Natural killer cell treated with Interleukin-12 subunit alpha and Interleukin-12 subunit beta and Interleukin-15 and Interleukin-18, amount 100 ng/mL, for 72 hours (primary cell): ENCODE measurements around the gene IGF2R. TPM values are rescaled to one million over a fixed set of nuclear protein-coding genes. Genes with fewer than 3 reads are reported as not detected.
A peak's percentile ranks its signal among the peaks of the same experiment; 100 is the strongest.

Source experiments
- ATAC-seq, 2 donors: fragments of 150-1000 bp; cut with Tn5 transposase in 1 of 2; sonication (Bioruptor Pico), chemical (Tn5 transposase) in 1 of 2; 2 replicates each; pipeline ENCODE4 v1.10.0; 2021
- DNase-seq: peaks from one replicate; pipeline ENCODE4 v3.0.0; 2022; ENCODE audit warnings: low spot score
- H3K27ac Mint-ChIP-seq, 2 donors: 1 replicate in 1 of 2; 2 replicates in 1 of 2; pipeline ENCODE4 v1.8.0; 2022; ENCODE audit warnings: mixed read lengths in 2 of 2, mild to moderate bottlenecking in 1 of 2, moderate library complexity in 1 of 2
- H3K27me3 Mint-ChIP-seq, 2 donors: 1 replicate in 1 of 2; 2 replicates in 1 of 2; pipeline ENCODE4 v1.8.0; 2022; ENCODE audit warnings: mixed read lengths in 2 of 2
- H3K36me3 Mint-ChIP-seq: one replicate; pipeline ENCODE4 v1.8.0; 2022; ENCODE audit warnings: mixed read lengths
- H3K4me1 Mint-ChIP-seq, 2 donors: 1 replicate in 1 of 2; 2 replicates in 1 of 2; pipeline ENCODE4 v1.8.0; 2022; ENCODE audit warnings: low read depth in 2 of 2, mixed read lengths in 2 of 2, mild to moderate bottlenecking in 1 of 2
- H3K4me3 Mint-ChIP-seq: one replicate; pipeline ENCODE4 v1.8.0; 2022; ENCODE audit warnings: mixed read lengths
- H3K9me3 Mint-ChIP-seq: 2 replicates; pipeline ENCODE4 v1.8.0; 2022; ENCODE audit warnings: mixed read lengths
- total RNA-seq, 2 donors: library from RNA; stranded (reverse); gene quantifications; one replicate each; pipeline ENCODE4 v1.2.3, GENCODE V29; 2022

IGF2R gene
- total RNA-seq, 2 donors from 2014 or later = 290 to 377 TPM

DNA sequence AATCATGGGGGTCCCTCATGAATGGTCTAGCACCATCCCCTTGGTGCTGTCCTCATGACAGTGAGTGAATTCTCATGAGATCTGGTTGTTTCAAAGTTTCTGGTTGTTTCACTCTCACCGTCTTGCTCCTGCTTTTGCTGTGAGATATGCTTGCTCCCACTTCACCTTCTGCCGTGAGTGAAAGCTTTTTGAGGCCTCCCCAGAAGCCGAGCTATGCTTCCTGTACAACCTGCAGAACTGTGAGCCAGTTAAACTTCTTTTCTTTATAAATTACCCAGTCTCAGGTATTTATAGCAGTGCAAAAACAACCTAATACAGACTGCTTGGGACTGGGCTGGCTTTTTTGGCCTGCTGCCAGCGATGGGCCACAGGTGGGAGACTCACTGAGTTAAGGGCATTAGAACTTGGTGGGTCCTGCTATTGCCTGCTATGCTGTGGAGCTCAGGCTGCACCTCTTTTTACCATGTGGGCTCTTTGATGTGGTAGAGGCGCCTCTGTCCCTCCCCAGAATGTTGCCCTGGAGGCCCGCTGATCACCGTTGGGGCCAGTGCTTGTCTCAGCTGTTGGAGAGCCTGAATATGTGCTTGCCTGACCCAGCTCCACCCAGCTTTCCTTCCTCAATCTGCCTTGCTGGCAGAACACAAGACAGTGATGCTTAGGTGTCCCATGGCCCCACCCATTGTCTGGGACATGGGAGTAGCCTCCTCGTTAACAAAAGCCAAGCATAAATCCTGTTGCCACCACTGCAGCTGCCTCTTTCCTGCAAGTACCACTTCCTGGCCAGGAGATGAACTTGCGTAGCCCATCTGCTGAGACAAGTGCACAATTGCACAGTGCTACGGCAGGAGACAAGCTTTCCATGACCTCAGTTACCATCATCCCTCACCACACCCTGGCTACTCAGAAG is 47.1 kb downstream of the IGF2R start:
- DNase-seq = peak; percentile 74
- peaks cover 77 to 89% of the 10 kb centered on the region in 2 donors for H3K4me1 Mint-ChIP-seq
- no peaks in the 10 kb centered on the region for H3K27me3 Mint-ChIP-seq
- peak; percentile 89 to 90 for ATAC-seq
- H3K9me3 Mint-ChIP-seq = no peaks in the 10 kb centered on the region
- H3K4me3 Mint-ChIP-seq = peak overlapping the region; percentile 78
- peak overlapping the region; percentile 87 to 88 for H3K27ac Mint-ChIP-seq
- peaks cover 65% of the 10 kb centered on the region for H3K36me3 Mint-ChIP-seq

DNA sequence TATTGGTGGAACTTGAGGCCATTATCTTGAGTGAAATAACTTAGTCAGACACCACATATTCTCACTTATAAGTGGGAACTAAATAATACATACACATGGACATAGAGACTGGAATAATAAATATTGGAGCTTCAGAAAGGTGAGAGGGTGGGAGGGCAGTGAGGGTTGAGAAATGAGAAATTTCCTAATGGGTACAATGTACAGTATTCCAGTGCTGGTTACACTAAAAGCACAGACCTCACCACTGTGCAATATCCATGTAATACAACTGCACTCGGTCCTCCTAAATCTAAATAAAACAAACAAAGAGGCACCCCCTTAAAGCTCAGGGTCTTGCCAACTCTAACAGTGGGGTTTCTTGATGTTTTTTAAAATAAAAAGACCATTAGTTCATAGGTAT is 53.2 kb downstream of the IGF2R start:
- Mint-ChIP-seq H3K4me3 (no peak overlapping the region), H3K9me3 (no peaks in the 10 kb centered on the region), H3K27me3 (no peaks in the 10 kb centered on the region), H3K4me1 (peaks cover 40 to 47% of the 10 kb centered on the region in 2 donors), H3K36me3 (peaks cover 33% of the 10 kb centered on the region), H3K27ac (no peak overlapping the region)
- no peak for ATAC-seq
- DNase-seq = no peak

DNA sequence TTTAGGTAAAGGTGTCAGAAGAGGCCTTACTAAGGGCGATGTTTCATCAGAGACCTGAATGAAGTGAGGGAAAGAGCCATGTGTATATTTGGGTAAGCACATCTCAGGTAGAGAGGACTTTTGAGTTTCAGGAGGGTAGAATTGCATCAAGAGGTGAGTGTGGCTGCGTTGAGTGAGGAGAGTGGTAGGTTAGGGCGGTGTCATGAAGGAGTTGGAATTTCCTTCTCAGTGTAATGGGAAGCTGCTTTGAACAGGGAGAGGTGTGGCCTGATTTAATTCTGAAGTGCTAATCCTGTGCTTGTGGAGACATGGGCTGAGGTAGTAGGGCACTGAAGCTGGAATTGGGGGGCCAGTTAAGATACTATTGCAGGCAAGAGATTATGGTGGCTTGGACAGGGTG is 53.9 kb downstream of the IGF2R start:
- Mint-ChIP-seq H3K4me1 (peaks cover 38 to 44% of the 10 kb centered on the region in 2 donors), H3K4me3 (no peak overlapping the region), H3K27me3 (no peaks in the 10 kb centered on the region), H3K9me3 (no peaks in the 10 kb centered on the region), H3K36me3 (peaks cover 29% of the 10 kb centered on the region), H3K27ac (no peak overlapping the region)
- ATAC-seq = no peak
- DNase-seq = no peak

DNA sequence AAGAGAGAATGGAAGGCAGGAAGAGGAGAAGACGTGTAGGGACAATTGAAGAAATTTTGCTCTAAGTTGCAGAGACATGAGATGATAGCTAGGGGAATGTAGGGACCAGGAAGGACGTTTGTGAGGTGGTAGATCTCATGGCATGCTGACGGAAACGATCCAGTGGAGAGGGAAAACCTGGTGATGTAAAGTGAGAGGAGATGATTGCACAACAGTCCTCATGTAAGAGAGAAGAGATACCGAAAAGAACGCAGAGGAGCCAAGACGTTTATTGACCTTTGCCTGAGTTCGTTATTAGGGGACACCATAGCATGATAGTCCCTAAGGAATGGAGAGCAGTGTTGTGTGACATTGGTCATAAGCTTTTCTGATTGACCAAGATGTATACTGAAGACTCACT is 55.3 kb downstream of the IGF2R start:
- H3K27me3 Mint-ChIP-seq = no peaks in the 10 kb centered on the region
- H3K27ac Mint-ChIP-seq = no peak overlapping the region
- DNase-seq (no peak), ATAC-seq (no peak)
- no peak overlapping the region for H3K4me3 Mint-ChIP-seq
- peaks cover 24% of the 10 kb centered on the region for H3K36me3 Mint-ChIP-seq
- H3K4me1 Mint-ChIP-seq = peaks cover 35 to 39% of the 10 kb centered on the region in 2 donors
- H3K9me3 Mint-ChIP-seq = no peaks in the 10 kb centered on the region

DNA sequence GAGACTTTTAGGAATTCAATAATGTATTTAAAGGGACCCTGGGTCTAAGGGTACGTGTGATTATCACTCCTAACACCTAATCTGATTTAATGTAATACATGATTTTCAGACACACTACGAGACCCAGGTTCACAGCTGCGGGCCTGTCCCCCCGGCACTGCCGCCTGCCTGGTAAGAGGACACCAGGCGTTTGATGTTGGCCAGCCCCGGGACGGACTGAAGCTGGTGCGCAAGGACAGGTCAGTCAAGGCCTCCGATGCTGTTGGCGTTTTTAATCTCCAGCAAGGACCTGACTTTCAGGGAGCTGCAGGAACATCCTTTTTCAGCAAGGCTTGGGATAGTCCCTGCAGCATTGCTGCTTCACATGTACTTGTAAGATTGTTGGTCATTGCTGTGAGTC is 58.2 kb downstream of the IGF2R start:
- ATAC-seq = no peak
- Mint-ChIP-seq H3K9me3 (no peaks in the 10 kb centered on the region), H3K4me1 (peaks cover 29 to 39% of the 10 kb centered on the region in 2 donors), H3K36me3 (peaks cover 22% of the 10 kb centered on the region), H3K4me3 (no peak overlapping the region), H3K27me3 (no peaks in the 10 kb centered on the region), H3K27ac (peak overlapping the region; percentile 70 to 85)
- no peak for DNase-seq

- Mint-ChIP-seq H3K4me3 (peak overlapping the region; percentile 19), H3K27ac (peak overlapping the region; percentile 70 to 85), H3K27me3 (no peaks in the 10 kb centered on the region), H3K9me3 (no peaks in the 10 kb centered on the region), H3K4me1 (peaks cover 29 to 40% of the 10 kb centered on the region in 2 donors), H3K36me3 (peaks cover 30% of the 10 kb centered on the region)
- ATAC-seq = no peak
- no peak for DNase-seq
Measured at GRCh38 chr6:160027931-160028330, 59.0 kb downstream of the IGF2R start.

DNA sequence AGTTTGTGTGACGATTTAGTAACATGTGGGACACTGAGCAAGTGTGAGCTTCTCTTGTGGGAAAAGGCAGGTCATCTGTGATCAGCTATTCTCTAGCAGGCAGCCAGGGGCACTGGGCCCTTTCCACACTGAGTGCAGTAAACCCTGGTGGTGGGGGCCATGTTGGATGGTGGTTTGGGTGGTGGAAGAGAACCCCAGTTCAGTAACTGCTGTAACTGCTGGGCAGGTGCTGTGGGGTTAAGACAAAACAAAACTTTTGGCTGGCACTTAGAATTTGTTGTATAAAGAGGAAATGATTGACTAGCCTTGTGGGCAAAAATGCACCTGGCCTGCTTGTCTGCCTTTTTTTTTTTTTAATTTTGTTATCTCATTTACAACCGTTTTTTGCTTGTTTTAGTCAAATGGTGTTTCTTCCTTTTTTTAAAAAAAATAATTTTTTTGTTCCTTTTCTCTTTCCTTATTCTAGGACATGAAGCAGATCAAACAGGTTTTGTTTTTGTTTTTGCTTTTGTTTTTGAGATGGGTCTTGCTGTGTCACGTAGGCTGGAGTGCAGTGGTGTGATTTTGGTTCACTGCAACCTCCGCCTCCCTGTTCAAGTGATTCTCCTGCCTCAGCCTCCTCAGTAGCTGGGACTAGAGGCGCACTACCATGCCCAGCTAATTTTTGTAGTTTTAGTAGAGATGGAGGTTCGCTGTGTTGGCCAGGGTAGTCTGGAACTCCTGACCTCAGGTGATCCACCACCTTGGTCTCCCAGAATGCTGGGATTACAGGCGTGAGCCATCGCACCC is 59.8 kb downstream of the IGF2R start:
- DNase-seq (no peak), ATAC-seq (peak; percentile 85 to 86)
- no peaks in the 10 kb centered on the region for H3K27me3 Mint-ChIP-seq
- peak overlapping the region; percentile 19 for H3K4me3 Mint-ChIP-seq
- peaks cover 29 to 45% of the 10 kb centered on the region in 2 donors for H3K4me1 Mint-ChIP-seq
- peak overlapping the region; percentile 70 to 85 for H3K27ac Mint-ChIP-seq
- no peaks in the 10 kb centered on the region for H3K9me3 Mint-ChIP-seq
- H3K36me3 Mint-ChIP-seq = peaks cover 38% of the 10 kb centered on the region

DNA sequence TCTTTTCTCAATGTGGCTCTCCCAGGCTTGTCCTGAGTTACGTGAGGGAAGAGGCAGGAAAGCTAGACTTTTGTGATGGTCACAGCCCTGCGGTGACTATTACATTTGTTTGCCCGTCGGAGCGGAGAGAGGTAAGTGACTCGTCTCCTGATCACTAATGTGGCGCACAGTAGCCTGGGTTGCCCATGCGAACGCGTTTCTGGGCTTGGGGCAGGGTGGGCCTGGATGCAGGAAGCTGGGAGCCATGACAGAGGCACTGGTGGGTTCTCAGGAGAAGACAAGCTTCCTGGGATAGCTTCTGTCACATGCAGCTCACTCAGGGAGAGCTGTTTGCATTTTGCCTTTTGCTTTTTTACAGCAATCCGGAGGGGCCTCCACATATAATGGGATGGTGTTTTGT is 60.6 kb downstream of the IGF2R start:
- H3K4me3 Mint-ChIP-seq = no peak overlapping the region
- H3K36me3 Mint-ChIP-seq = peaks cover 45% of the 10 kb centered on the region
- ATAC-seq (no peak), DNase-seq (no peak)
- H3K9me3 Mint-ChIP-seq = no peaks in the 10 kb centered on the region
- H3K27ac Mint-ChIP-seq = peak overlapping the region; percentile 67 to 85
- H3K4me1 Mint-ChIP-seq = peaks cover 29 to 45% of the 10 kb centered on the region in 2 donors
- H3K27me3 Mint-ChIP-seq = no peaks in the 10 kb centered on the region

- DNase-seq (no peak), ATAC-seq (no peak)
- Mint-ChIP-seq H3K27ac (peak overlapping the region; percentile 67 to 85), H3K36me3 (peaks cover 49% of the 10 kb centered on the region), H3K4me3 (no peak overlapping the region), H3K9me3 (no peaks in the 10 kb centered on the region), H3K27me3 (no peaks in the 10 kb centered on the region), H3K4me1 (peaks cover 29 to 45% of the 10 kb centered on the region in 2 donors)
Measured at GRCh38 chr6:160030103-160030502, 61.2 kb downstream of the IGF2R start.

DNA sequence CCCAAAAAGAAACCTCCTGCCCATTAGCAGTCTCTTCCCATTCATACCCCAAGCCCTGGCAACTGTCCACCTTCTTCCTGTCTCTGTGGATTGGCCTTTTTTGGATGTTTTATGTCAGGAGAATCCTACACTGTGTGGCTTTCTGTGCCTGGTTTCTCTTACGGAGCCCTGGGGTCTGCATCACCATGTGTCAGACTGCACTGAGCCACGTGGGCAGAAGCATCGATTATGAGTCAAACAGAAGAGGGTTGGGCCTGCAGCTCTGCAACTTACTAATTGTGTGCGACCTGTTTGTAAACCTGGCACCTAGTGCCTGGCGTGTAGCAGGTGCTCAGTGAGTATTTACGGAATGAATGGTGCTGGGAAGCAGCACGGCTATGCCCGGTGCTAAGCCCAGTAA is 62.6 kb downstream of the IGF2R start:
- H3K27me3 Mint-ChIP-seq = no peaks in the 10 kb centered on the region
- DNase-seq (no peak), ATAC-seq (peak in 1 of 2 donors; percentile 45)
- no peaks in the 10 kb centered on the region for H3K9me3 Mint-ChIP-seq
- H3K4me3 Mint-ChIP-seq = no peak overlapping the region
- peak overlapping the region; percentile 67 to 85 for H3K27ac Mint-ChIP-seq
- peaks cover 52% of the 10 kb centered on the region for H3K36me3 Mint-ChIP-seq
- peaks cover 34 to 51% of the 10 kb centered on the region in 2 donors for H3K4me1 Mint-ChIP-seq

- H3K36me3 Mint-ChIP-seq = peaks cover 55% of the 10 kb centered on the region
- ATAC-seq = no peak
- peak overlapping the region; percentile 67 to 85 for H3K27ac Mint-ChIP-seq
- no peak overlapping the region for H3K4me3 Mint-ChIP-seq
- H3K4me1 Mint-ChIP-seq = peaks cover 34 to 53% of the 10 kb centered on the region in 2 donors
- DNase-seq = no peak
- H3K9me3 Mint-ChIP-seq = no peaks in the 10 kb centered on the region
- no peaks in the 10 kb centered on the region for H3K27me3 Mint-ChIP-seq
Measured at GRCh38 chr6:160031871-160032270, 63.0 kb downstream of the IGF2R start.

DNA sequence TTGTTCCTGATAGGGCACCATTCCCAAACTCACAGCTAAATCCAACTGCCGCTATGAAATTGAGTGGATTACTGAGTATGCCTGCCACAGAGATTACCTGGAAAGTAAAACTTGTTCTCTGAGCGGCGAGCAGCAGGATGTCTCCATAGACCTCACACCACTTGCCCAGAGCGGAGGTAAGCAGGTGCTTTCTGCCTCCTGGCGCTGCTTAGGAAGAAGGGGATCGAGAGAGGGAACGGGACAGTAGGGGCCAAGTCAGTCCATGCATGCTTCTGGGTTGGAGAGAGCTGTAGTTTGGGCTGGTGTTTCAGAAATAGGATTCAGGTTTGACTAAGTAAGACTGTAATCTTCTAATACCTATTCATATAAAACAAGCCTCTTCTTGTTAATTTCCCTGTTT is 63.7 kb downstream of the IGF2R start:
- peaks cover 59% of the 10 kb centered on the region for H3K36me3 Mint-ChIP-seq
- peak overlapping the region; percentile 67 to 85 for H3K27ac Mint-ChIP-seq
- no peaks in the 10 kb centered on the region for H3K27me3 Mint-ChIP-seq
- no peak overlapping the region for H3K4me3 Mint-ChIP-seq
- no peak for DNase-seq
- no peak for ATAC-seq
- peaks cover 32 to 51% of the 10 kb centered on the region in 2 donors for H3K4me1 Mint-ChIP-seq
- no peaks in the 10 kb centered on the region for H3K9me3 Mint-ChIP-seq

DNA sequence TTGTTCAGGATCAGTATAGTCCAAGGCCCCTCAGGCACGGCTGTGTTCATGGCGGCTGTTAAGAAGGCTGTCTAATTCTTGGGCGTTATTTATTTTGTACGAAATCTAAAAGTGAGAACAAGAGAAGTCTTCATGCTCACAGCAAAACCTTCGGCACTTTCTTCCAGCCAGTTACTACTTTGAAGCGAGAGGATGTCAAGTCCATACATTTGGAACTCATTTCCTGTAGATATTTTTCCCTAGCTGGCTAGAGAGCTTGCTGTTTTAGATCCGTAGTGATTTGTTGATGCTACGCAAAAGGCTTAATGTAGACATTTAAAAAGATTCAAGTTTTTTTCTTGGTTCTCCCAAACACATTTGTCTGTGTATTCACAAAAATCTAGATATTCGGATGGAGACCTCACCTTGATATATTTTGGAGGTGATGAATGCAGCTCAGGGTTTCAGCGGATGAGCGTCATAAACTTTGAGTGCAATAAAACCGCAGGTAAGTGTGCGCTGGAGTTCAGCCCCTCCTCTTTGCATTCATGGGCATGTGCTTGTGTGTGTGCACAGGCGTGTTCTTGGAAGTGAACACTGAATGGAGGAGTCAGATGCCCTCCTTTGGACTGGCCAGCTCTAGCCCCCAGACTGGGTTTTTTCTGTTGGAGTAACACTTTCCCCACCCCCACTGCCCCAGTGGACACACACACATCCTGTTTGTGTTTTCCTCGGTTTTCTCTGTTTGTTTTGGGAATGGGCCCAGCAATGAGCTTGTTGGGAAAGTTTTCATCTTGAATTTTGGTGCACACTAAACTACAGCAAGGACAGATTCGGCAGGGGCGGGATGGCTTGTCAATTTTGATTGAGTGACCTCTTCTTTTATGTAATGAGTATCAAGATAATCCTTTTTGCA is 65.4 kb downstream of the IGF2R start:
- H3K27me3 Mint-ChIP-seq = no peaks in the 10 kb centered on the region
- DNase-seq = no peak
- H3K4me1 Mint-ChIP-seq = peaks cover 34 to 49% of the 10 kb centered on the region in 2 donors
- ATAC-seq = no peak
- H3K9me3 Mint-ChIP-seq = no peaks in the 10 kb centered on the region
- no peak overlapping the region for H3K4me3 Mint-ChIP-seq
- H3K36me3 Mint-ChIP-seq = peaks cover 61% of the 10 kb centered on the region
- peak overlapping the region in 1 of 2 donors; percentile 64 for H3K27ac Mint-ChIP-seq
